Measurements from ENCODE around the gene EPS8.
"Not testable (repeated sequence)": the region's sequence is repeated elsewhere in the genome, so short reads cannot be mapped to it uniquely, and the experiment has no call there.

The EPS8 gene

DNA sequence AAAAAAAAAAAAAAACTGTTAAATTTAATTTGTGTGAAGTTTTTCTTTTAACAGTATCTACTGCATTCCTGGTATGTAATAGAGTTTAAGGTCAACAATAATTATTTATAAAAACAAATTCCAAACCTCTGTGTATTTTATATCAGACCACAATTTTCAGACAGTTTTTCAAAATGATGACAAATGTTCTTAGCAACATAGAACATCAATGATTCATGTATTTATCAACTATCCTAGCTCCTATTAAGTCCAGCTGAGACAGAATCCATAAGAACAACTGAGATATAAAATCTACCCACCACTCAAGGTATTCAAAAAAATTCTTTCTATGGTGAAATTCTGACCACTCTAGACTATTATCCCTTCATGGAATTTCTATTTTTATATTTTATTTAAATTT lies 144.5 kb downstream of the EPS8 start:
- DNase-seq (ENCODE audit: low read depth), result no peak

DNA sequence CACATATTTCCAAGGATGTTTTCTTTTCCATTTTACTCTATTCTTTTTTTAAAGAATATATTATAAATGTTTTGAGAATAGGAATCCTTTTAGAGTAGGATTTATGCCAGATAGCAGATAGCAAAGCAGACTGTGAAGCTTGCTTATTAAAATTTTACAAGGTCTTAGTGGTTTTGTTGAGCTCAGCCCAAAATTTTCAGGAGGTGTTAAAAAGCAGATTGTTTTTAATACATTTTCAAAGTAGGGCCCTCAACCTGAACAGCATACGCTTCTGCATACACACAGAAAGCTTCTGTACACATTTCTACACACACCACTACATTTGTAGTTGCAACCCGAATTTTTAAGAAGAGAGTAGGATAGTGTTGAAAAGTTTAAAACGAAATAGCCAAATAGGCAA lies 151.0 kb downstream of the EPS8 start:
- no peak for DNase-seq (ENCODE audit: low read depth)

DNA sequence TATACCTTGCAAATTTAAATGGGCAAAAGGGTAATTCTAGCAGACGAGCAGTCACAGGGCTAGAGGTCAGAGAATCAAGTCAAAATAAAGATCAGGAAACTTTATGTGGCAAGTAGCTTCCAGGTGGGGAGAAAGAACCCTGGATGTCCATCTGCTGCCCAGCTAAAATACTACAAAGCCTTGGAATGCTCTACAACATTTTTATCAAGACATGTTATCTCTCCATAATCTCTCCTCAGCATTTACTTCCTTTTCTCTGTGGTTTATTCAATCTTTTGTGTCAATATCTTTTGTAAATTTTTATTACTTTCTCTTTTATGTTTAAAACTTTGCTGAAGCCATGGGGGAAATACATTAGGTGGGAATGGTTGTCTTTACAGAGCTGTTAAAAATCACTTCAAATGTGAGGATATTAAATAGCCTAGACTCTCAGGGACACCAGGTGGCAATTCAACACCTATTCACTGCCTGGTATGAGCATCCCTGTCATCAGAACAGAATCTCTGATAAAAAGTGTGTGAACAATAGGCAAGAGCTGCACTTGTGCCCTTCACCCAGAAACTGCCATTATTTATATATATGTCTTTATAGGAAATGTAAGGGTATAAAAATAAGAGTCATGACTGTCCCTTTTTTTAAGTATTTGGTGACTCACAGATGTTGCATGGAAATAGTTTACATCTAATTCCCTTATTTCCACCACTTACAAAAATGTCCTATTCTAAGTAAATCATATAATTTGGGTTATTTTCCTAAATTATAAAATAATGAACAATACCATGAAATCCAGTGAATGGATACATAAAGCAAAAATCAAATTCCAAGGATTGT lies 152.9 kb downstream of the EPS8 start:
- DNase-seq (ENCODE audit: low read depth), result no peak

DNA sequence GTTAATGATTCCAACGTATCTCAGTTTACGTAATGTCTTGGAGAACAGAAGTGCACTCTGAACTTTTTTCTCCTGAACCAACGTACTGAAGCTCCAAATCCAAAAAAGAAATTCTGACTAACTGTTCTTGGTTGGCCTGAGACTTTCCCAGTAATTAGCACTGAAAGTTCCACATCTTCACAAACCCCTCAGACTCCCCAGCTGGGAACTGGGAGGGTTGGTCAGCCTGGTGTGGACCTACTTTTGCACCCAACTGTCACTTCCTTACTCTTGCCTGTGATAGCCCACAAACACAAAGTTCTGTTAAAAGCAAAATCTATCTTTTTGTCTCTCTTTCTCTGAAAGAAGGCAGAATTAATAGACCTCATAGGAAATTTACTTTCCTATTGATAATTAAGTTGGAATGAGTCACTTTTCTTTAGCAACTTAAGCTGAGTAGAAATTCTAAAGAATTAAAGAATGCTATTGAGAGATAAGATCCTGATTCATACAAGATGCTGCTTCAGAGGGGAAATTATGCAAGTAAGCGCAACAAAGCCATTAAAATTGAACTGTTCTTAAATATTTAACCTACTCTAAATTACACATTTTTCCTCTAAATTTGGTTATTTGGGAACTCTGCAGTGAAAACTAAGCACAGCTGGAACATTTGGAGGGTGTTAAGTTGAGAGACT lies 155.0 kb downstream of the EPS8 start:
- DNase-seq (ENCODE audit: low read depth), result no peak

DNA sequence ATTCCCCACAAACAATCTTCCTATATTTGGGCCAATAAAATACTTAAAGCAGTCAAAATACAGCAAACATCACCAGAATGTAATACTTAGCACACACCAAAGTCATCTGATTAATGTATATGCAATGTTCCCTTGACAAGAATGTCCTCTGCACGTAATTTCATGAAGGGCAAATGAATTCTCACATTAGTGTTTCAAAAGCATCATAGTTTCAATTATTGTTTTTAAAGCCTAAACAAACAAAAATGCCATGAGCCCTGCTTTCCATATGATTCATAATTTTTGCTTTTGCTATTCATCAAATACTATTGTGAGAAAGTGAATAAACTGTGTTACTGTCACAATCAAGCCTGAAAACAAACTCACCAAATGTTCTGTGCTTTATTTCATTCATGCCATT lies 156.0 kb downstream of the EPS8 start:
- no peak for DNase-seq (ENCODE audit: low read depth)

DNA sequence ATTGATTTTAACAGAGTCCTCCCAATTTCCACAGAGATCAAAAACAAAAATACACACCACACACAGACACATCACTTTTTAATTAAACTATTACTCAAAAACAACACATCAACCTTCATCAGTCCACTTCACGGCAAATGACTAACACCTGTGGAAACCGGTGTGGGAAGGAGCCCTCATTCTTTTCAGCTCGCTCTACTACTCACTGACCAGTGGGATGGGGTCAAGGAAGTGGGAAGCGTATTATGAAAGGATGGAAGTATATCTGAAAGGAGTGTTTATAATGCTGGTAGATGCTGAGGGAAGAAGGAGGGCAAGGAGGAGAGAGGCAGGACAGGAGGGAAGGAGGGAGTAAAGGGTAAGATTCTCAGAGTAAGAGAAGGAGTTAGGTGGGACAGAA lies 156.5 kb downstream of the EPS8 start:
- no peak for DNase-seq (ENCODE audit: low read depth)

DNA sequence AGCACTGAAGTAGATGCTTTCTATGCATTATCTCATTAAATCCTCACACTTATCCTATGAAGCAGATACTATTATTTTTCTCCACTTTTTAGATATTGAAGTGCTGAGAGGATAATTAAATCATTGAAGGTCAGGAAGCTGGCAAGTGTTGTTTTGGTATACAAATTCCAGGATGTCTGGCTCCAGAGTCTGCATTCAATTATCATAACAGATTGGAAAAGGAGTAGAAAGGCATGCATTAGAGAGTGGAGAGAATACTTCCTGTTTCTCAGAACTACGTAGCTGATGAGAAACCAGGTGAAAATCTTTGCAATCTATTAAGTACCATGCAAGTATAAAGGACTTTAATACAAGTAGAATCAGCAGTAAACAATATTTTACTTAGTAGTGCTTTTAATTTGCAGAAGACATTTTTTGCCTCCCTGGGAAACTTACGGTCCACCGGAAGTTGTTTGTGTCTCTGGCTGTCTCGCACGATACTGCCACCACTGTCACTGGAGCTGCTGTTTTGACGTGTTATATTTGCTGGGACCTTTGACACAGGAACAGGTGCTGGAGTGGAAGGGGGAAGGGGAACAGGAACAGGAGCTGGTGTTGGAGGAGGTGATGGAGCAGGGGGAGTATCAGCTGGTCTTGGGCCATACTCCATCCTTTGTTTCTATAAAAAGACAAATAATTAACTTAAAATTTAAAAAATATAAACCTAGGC lies 158.0 kb downstream of the EPS8 start:
- no peak for DNase-seq (ENCODE audit: low read depth)

DNA sequence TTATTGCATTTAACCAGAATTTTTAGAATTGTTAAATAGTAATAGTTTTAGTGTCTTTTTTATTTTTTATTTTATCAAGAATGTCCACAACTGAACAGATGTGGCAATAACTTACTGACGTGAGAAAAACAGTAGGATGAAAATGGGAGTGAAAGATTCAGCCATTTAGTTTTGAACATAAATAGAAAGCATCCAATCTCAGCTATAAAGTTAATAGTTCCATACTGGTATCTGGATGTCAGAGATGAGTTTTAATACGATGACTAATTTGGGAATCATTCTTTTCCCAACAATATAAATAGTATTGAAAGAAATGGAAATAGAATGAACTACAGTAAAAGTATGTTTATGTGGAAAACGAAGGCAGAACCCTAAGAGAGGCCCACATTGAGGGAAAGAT lies 159.4 kb downstream of the EPS8 start:
- DNase-seq (ENCODE audit: low read depth), result no peak

DNA sequence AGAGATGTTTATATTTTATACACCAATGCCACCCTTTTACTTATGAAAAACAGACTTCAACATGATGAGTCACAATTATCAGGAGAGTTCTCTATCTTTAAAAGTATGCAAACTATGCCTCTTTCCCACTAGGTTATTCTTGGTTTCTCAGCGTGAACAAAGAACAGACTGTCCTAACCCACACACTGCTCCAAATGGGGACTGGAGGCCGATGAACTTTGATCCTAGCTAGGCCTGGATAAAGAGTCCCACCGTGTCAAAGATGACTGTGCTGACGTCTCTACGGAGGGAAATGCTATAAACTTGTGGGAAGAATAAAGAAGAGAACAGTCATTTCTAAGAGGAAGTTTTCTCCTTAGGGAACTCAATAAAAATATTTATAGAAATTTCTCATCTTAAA lies 160.1 kb downstream of the EPS8 start:
- no peak for DNase-seq (ENCODE audit: low read depth)

DNA sequence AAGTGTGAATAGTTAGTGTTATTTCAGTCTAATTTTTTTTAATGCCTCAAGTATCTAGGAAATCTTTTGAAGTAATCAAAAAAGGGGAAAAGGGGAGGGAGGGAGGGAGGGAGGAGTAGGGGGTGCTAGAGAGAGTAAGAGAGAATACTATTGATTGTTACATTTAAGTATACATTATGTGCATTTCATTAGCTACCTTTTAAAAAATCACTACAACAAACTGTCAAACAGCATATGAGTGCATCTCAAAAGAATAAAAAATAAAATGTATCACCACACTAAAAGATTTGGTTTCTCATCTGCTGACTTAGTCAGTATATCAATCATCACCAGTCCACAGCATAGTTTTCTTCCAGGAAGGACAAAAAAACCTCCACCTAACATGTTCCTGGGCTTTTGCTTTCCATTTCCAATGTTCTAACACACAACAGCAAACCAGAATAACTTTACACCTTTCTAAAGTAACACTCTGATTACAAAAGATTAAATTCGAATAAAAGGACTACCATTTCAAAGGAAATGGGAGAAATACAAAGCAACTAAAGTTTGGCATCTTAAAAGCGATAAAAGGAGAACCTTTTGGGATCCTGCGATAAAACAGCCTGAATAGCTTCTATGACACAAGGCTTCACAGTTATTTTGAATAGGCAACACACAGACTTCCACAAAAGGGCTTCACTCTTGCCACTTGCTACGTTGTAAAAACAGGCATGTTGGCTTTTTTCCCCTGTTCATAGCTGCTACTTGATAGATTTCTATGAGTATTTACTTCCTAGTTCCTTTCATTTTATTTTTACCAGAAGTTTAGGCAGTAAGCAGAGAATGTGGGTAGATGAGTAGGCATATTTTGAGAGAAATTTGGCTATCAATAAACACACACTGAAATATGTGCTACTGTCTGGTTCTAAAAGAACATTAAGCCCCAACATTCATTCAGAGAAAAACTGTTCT lies 160.9 kb downstream of the EPS8 start:
- no peak for DNase-seq (ENCODE audit: low read depth)

DNA sequence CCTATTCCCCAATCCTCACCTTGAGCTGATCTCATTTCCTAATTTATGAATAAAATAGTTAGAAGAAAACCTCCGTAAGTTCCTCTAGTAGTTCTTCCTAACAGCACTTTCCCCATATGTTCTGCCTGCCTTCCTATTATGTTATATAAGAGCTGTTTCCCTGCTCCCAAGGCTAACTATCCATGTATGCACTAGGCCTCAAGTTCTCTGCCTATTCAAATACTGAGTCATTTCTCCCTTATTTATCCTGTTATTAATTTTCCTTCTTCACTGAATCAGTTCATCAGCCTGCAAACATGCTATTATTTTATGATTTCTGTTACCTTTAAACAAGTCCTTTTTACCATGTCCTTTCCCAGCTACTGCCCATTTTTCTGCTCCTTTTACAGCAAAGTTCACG lies 164.1 kb downstream of the EPS8 start:
- DNase-seq (ENCODE audit: low read depth), result no peak

DNA sequence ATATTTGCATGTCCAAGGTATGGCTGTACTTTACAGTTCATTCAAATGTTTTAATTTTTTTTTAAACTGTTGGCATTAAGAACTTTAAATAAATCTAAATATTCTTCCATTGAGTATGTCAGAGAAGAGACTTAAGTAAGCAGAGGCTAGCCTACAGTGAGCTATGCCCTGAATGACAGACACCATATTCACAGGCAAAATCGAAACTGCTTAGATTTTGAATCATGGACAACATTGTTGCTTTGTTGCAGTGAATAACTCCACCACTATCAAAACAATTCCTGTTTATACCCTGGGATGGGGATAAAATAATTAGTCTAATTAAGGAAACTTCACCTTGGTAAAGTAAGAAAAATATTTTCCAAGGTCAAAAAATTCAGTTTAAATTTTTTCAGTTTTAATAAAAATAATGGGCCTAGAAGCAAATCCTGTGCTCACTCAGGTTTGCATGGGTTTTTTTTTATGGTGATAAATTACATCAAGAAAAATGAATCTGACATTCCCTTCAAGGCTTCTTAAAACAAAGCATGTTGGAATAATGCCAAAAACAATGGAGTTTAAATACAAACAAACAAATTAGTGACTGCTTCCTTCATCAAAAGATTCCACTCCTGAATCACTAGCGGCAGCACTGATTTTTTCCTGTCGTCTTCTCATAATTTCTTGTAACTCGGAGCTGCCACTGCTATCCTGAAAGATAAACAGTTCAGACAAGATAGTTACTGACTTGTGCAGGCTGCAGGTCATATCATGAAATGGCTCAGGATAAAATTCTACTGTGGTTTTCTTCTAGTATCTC lies 168.2 kb downstream of the EPS8 start:
- no peak for DNase-seq (ENCODE audit: low read depth)

DNA sequence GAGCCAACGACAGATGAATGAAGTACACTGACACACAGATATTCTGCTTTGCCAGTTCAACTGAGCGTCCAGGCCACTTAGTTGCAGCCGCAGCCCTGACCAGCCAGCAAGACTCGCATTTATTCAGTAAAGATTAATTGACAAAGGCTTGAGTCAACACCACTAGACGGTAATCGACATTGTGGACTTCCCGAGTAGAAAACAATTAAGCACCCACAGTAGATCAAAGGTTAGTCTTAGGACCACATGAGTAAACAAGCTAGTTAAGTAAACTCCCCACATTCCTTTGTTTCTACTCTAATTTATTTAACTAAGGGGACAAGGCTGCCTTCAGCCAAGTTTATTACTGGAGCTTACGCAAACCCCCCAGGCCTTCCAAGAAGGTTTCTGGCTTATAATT lies 172.7 kb downstream of the EPS8 start:
- not testable (repeated sequence) for DNase-seq (ENCODE audit: low read depth)

DNA sequence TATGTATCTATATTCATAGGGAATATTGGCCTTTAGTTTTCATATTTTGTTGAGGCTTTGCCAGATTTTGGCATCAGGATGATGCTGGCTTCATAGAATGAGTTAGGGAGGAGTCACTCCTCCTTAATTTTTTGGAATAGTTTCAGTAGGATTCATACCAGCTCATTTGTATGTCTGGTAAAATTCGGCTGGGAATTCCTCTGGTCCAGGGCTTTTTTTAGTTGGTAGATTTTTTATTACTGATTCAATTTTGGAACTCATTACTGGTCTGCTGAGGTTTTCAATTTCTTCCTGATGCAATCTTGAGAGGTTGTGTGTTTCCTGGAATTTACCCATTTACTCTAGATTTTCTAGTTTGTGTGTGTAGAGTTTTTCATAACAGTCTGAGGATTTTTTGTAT lies 175.2 kb downstream of the EPS8 start:
- DNase-seq (ENCODE audit: low read depth), result no peak

DNA sequence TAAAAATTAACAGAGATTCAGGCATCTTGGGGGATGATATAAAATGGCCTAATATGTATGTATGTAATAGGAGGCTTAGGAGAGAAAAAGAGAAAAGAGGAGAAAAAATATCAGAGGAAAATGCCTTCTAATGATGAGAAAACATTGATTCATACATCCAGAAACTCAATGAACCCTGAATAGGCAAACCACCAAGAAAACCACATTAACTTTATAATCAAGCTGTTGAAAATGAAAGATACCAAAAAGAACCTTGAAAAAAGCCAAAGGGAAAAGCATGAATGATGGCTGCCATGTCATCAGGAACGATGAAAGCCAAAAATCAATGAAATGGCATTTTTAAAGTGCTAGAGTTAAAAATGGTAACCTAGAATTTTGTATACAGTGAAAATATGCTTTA lies 180.2 kb downstream of the EPS8 start:
- DNase-seq (ENCODE audit: low read depth), result no peak

DNA sequence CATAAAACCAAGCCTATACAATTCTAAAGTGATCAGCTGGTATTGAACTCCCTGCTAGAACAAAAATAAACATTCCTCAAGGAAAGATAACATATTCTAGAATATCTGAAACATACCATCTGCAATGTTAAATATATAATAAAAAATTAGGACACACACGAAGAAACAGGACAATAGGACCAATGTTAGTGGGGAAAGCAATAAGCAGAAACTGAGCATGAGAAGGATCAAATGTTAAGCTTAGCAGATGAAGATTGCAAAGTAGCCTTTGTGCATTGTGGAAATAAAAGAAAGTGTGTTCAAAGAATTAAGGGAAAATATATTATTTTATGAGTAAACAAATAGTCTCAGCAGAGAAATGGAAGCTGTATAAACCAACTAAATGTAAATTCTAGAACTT lies 180.8 kb downstream of the EPS8 start:
- DNase-seq (ENCODE audit: low read depth), result no peak

DNA sequence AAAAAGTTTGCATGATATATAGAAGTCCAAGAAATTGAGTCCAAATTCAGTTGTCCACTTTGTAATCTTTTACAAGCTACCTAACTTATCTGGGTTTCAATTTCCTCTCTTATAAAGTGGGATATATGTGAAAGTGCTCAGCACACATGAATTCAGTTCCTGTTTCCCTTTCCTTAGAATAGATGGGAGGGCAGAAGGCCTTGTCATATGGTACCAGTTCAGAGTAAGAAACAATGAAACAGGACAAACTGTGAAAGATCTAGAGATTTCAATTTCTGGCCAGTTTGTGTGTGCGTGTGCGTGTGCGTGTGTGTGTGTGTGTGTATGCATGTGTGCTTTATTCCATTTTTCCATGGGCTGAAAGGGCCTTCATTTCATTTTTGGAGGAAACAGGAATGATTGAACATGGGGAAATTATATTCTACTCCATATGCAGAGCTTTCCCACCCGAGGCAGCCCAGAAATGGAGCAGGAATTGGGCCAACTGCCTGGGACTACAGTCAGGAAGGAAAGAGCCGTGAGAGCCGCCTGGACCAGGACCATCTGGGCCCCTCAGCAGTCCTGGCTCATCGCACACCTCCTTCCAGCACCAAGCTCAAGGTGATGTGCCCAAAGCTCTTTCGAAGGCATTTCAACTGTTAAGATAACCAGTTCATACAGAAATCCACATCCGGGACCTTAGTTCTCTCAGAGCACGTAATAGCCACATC lies 183.2 kb downstream of the EPS8 start:
- no peak for DNase-seq (ENCODE audit: low read depth)

DNA sequence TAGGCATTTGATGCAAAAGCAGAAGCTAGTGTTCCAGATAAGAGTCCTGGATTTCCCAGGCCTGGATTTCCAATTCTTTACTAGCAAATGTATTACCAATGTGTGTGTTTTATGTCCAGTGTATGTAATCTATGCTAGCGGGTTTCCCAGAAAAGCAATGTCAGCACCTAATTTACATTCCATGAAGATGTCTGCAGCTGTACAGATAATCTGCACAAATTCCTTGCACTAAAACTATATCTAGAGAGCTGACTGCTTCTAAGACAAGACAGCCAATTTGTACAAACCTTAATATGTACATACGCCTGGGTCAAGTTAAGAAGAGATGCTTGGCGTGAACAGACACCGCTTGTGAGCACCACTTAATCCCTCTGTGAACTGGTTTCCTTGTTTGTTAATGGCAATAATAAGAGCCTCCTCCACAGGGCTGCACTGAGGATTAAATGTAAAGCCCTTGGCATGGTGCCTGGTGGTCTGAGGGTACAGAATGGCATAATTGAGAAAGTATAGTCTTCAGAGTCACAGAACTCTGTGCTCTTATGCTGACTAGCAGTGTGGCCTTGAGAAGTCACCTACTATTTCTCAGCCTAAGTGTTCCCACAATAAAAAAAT lies 185.6 kb downstream of the EPS8 start:
- no peak for DNase-seq (ENCODE audit: low read depth)

DNA sequence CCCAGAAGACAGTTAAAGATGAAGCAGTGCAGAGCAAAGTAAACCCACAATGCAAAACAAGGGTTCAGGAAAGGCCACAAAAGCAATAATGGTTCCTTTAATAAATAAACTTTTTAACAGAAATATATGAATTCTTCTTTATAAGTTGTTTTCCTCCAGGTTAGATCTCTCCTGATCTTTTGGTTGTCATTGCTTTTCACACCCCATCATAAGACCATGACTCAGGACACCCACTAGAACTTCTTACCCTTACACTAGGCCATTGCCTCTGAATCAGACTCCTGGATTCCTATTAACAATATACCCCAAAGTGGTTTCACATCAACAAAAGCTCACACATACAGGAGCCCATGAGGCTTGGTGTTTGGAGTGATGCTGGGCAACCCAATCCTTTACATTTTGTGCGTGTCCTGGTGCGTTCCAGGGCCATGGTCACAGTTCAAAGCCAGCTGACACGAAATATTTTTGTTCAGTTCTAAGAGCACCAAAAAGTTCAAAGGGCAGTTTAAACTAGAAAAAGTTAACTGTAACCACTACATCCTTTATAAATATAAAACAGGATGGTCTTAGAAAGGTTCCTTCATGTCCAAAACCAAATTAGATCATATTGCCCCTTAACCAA lies 187.0 kb downstream of the EPS8 start:
- DNase-seq (ENCODE audit: low read depth), result no peak
